ENCODE results near the gene SCGB3A2.

SCGB3A2 gene, protein sequence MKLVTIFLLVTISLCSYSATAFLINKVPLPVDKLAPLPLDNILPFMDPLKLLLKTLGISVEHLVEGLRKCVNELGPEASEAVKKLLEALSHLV

DNA sequence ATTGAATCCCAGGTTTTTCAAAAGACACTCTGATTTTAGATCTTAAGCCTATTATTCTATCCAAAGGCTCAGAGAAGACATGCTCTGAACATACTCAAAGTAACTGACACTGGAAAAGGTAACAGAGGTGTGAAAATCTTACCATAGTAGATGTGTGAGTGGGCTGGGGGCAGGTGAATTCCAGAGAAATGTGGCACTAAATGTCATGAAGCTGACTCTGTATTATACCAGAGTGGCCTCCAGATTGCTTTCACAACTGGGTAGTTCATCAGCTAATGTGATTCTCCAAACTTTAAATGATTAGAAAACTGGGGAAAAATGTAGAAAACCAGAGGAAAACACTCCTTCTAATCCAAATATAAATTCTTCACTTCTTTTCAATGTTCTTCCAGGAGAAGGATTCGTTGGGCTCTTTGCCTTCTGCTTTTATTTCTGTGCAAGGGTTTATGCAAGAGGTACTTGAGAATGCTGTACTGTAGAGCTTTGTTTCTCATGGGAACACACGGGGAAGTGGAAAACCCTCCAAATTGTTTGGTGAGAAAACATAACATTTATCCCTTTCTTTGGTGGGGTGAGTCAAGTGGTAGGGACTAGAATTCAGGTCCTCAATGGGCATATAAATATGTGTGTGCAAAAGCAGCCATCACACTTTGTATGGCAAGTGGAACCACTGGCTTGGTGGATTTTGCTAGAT lies at the start of gene SCGB3A2:
TSS of gene SCGB3A2 (plus strand) at position 646 of the 694 bp plus-strand sequence. CDS start 93 bp downstream, outside the sequence.
- no peak for DNase-seq

DNA sequence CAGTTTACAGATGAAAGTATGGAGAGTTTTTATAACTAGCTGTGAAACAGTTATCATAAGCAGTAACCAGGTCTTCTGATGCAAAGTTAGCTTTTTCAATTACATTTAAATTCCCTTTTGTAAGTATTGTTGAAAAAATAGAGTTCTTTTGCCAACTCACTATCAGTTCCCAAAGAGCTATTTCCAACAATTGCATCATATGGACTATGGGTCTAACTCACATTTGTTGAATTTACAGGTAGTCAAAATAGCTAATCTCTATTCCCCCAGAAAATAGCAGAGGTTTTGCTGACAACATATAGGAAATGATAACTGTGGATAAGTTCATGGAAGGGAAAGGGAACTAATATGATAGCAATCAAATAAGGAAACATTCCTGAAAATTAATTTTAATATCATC lies 48.5 kb upstream of the SCGB3A2 start:
- no peak for DNase-seq

DNA sequence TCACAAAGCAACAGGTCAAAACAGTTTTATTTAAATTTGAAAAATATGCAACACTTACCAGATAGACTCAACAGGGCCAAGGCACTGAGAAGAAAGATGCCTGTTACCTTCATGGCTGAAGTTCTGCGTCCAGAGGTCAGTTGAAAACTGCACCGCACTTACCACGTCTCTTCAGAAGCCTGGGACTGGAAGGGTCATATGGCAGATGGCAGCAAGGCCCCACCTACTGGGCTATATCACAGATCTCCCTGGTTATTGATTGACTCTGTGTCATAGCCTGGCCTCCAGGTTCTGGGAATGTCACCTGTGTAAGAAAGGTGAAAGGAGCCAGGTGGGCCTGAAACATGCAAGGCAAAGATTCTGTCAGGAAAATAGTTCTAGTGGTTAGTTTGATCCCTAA lies 47.0 kb upstream of the SCGB3A2 start, which contains the start of gene SPINK1:
TSS of gene SPINK1 (minus strand) at position 207 of the 400 bp plus-strand sequence. CDS start at position 113, 94 bp downstream.
- DNase-seq, result no peak

DNA sequence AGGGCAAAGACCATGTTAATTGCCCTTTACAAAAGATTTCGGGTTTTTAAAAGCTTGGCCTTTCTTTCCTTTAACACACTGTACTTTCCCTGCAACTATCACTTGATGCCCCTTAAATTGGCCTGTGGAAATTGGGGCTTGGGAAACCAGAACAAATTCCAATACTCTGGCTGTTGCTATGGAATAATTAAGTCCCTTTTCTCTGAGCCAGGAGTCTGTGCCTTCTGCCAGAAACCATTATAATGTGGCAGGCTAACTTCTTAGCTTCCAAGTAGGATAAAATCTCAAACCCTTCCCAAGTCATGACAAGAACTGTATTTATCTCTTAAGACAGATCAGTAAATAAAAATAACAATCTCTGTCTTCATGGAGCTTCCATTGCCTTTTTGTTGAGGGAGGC lies 46.0 kb upstream of the SCGB3A2 start:
- no peak for DNase-seq

DNA sequence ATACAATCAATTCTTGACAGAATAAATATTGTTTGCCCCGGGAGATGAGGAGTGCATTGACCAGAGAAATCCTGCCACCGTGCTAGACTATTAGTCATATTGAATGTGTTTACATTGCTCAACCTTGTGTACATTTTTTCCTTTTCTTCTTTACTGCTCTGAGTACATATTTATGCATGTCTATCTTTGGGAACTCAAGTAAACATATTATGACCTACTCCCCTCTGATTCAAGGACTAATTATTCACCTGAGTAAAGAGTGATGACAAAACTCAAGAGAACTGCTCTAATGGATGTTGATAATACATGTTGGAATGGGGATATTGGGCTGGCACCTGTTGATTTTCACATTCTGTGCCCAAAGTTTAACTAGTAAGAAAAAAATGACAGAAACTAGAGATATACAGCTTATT lies 43.1 kb upstream of the SCGB3A2 start:
- no peak for DNase-seq

DNA sequence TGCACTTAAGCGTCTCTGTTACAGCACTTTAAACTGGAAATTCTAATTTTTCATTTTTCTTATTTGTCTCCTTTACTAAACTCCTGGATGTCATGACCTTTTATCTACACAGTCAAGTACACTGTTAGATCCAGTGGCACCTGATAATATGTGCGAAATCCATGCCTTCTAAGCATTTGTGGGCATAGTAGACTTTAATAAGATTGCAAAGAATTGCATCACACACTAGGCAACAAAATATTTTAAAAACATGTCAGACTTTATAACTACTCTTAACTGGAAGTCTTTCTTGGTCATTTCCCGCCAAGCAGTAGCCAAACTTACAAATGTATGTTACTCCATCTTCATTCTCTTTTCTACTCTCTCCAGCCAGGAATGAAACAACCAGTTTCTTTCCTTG lies 42.1 kb upstream of the SCGB3A2 start:
- DNase-seq, result no peak

DNA sequence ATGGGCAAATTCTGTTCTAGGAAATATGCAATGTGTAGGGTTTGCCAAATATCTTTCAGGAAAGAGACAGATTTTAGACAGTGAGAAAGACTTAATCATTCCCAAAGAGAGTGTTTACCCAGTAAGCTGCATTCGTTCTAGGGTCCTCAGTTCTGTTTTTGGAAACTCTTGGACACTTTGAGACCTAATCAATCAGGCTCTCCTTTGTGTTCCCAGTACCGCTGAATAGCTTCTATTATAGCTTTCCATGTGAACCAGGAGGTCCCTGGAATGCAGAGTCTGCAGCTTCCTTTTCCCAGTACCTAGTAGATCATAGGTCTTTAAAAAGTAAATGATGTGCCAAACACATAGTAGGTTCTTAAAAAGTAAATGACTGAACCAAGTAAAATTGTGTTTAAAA lies 35.6 kb upstream of the SCGB3A2 start:
- no peak for DNase-seq

DNA sequence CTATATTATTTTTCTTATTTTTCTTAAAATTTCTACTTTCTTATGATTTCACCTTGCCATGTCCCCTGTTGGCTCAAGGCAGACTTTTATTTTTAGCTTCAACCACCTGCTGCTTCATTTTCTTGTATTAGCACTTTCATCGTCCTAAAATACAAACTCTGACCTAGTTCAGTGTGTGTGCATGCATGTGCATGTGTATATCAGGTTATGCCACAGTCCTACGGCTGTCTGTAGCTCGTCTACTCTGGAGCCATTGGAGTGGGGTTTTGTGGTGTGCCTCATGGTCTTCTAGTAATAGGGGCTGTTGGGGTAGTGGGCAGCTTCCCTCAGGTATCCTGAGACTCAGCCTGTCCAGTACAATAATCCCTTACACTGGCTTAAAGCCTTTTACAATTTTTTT lies 33.7 kb upstream of the SCGB3A2 start:
- DNase-seq, result no peak

DNA sequence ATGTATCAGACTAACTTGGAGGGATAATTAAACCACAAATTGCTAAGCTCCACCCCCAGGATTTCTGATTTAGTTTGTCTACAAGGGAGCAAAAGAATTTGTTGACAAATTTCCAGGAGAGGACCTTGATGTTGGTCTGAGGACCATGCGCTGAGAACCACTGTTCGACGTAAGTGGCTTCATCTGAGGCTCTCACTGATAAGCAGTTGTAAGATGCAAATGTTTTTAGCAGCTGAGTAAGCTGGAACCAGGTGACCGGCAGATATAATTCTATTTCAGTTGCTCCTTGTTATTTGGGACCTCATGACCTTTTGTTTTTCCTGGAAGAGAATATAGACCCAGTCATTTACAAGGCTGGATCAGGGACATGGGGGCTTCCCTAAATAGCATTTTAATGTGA lies 32.9 kb upstream of the SCGB3A2 start:
- peak; percentile 53 to 77 for DNase-seq

DNA sequence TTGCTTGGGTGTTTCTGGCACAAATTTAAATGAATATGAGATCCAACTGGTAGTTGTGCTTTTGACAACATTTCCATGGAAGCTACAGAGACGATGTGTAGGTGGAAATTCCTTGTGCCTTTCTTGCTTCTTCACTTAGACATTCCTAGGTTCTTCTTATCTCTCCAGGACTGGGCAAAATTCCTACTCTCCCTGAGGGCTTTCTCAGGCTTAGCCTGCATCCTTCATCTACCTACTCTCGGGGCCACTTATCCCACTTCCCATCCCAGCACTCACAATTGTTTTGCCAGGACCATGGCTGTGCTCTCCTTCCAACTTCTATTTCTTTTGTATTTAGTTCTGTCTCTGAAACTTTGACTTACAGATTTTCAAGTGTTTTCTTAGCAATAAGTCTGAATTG lies 29.3 kb upstream of the SCGB3A2 start:
- no peak for DNase-seq

DNA sequence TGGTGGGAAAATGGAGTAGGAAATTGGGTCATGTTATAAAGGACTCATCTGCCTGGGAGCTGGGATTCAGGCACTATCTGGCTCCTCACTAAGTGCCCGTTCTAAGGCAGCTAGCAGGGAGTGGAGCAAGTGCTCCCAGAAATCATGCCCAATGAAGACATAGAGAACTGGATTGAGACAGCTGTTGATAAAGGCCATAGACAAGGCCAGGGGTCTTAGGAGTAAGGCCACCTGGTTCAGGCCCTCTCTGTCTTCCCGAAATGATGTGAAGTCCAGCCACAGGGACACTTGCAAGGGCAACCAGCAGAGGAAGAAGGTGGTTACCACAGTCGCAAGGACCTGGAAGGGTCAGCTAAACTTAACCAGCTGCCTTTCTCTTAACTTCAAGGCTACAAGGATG lies 26.9 kb upstream of the SCGB3A2 start:
- DNase-seq, result no peak

DNA sequence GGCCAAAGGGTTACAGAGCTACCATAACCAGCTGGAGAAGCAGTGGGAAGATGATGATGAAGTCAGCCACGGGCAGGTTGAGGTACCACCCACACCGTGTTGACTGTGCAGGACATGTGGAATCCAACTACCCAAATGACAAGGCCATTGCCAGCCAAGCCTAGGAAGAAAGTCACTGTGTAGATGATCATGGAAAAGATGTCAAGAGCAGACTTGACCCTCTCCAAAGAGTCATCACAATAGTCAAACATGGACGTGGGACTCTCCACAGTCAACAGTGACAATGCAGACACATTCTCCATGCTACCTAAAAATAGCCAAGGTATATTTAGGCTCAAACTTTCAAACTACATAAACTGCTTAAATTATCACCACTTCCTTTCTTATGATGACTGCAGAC lies 26.1 kb upstream of the SCGB3A2 start:
- no peak for DNase-seq

DNA sequence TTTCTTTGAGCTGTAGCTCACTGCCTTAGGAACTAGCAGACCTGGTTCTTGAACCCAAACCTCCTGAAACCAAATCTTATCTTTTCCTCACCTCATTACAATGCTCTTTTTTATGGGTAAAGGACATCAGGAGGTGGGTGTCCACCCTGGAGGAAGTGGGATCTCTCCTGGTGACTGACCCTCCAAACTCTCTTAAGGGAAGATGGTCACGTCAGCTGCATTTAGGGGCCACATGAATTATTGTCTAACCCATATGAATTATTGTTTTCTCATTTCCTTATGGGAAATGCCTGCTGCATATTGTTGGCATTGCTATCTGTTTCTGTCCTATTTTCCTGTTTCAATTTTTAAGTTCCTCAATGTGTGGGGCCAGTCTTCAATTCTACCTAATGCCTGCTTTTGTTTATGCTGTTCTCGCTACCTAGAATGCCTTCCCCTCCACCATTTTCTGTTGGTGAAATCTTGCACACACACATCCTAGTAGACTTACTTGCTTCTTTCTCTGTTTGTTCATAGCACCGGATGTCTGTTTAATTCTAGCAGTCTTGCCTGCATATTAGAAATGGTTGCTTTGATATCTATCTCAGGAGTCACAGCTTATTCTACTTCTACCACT lies 25.0 kb upstream of the SCGB3A2 start:
- DNase-seq, result no peak

DNA sequence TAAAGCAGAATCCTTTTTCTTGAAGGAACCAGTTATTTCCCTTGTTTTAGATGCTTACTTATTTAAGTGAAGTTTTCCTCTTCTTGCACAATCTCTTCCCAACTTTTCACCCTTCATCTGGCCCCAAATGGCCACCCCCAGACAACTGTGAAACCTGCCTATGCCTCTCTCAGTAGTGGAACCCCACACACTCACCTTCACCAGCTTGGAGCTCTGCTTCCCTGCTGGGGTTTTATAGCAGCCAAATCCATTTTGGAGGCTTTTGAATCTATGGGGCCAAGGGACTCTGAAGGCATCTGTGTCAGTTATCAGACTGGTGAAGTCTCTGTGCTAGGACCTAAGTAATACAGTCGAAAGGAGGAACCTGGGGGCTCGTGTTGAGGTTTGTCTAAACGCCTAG lies 24.2 kb upstream of the SCGB3A2 start:
- DNase-seq, result no peak

DNA sequence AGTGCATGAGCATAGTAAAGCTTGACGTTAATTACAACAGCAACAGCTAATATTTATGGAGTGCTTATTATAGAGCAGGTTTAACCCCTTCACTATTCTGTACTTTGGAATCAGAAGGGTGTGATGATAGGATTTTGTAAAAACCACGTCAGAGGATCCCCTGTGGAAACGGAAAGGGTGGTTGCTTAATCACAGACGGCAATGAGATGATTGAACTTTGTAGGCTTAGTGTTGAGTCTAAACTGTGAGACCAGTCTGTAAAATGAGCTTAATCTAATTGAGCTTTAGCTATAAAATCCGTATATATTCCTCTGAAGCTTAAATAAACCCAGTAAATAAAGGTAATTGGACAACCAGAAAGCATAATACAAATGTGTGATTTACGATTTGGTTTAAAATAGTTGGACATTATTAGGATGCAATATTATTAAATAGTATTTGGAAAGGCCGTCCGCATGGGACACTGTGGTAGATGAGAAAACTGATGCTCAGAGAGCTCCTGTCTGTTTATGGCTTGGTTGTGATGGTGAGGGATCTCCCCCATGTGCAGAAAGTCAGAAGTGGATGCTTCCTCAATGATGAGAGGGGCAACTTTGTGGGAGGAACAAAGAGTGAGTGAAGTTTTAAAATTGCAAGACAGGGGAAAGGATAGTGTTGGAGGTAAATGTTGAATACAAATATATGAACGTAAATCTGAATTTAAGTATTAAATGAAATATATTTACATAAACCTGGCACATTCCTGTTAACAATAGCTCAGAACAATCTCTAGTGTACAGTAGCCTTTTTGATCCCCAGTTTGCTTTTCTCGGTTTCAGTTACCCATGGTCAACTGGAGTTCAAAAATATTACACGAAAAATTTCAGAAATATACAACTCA lies 23.4 kb upstream of the SCGB3A2 start:
- DNase-seq, result no peak

DNA sequence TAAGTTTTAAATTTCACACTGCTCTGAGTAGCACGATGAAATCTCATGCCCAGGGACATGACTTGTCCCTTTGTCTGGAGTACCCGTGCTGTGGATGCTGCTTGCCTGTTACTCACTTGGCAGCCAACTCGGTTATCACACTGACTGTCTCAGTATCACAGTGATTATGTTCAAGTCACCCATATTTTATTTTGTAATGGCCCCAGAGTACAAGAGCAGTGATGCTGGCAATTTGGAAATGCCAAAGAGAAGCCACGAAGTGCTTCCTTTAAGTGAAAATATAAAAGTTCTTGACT lies 22.8 kb upstream of the SCGB3A2 start:
- no peak for DNase-seq

DNA sequence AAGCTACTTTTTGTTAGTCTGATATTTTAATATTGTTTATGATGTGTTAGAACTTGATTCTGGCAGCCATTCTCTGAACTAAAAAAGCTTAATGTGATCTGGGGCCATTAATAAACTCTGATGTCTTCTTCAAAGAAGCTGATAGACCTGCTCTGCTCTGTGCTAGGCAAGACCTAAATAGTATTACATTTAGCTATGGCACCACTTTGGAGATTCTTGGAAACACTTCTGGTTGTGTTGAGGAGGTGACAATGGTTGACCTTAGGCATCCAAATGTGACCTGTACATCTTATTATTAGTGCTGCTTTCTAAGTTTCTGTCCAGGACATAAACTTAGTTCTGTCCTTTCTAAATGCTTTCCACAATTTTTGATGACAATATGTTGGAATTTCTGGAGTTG lies 21.7 kb upstream of the SCGB3A2 start:
- no peak for DNase-seq

DNA sequence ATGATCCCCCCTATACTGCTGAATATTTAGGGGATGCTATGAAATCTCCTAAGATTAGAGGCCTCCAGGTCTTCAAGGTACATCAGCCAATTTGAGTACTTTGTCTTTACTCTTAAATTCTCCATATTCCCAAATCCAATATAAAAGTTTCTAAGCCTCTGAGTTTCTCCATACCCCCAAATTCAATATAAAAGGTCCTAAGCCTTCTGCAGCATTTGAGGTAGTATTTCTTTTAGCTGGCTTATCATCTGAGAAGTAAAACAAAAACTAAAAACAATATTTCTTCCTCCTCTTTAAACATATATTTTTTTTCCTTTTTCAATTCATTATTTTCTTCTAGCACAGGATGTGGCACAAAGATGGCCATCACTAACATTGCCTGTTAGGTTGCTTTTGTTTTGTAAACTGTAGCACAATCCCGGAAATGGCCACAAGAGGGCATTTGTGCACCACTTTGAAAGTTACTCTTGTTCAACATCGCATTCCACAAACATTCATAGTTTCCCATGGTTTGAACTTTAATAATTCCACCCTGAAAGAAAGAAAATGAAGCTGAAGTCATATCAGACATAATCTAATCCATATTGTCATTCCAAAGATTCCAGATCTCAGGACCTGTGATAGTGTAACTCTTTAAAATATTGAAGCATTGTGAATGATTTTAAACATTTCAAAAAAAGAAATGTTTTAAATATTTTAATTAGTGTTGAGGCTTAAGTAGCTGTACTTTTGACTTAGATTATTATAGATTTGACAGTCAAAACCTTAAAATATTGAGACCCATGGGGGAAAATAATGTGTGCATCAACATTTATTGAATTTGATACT lies 21.0 kb upstream of the SCGB3A2 start:
- peak; percentile 10 to 69 for DNase-seq

DNA sequence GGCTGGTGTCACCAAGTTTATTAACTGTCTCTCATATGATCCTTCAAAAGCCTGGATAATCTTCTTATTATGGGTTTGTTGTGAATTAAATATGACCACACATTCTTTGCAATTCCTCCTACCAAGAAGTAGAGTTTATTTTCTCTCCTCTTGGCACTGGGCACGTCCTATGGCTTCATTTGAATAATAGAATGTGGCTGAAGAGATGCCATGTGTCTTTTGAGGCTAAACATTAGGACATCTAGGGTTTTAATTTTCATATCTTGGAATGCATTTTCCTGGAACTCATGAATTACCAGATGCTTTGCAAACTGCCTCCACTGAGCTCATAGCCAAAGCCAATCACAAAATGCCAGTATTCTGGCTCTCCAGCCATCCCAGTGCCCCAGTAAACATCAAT lies 19.9 kb upstream of the SCGB3A2 start:
- no peak for DNase-seq

DNA sequence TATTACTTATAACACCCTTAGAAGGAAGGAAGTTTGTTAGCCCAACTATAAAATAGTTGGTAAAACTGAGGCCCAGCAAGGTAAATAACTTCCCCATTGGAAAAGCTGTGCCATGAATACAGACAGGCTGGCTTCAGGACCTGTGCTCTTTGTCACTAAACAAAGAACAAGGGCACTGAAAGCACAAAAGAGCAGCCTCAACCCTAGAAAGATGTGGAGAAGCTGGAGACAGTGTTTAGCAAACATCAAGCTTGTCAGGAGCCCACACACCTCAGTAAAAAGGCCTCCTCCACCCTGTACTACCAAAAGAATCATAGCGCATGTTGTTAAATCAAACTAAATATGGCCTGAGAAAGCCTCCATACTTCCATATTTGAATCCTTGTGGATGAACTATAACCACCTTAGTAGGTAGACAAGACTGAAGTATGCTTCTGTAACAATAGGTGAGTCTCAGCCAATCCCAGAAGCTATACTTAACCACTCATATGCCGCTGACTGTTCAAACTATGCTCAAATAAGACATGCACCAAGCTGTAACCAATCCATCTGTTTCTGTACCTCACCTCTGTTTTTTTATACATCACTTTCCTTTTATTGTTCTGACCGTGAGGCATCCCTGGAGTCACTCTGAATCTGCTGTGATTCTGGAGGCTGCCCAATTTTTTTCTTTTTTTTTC lies 18.4 kb upstream of the SCGB3A2 start:
- DNase-seq, result no peak

DNA sequence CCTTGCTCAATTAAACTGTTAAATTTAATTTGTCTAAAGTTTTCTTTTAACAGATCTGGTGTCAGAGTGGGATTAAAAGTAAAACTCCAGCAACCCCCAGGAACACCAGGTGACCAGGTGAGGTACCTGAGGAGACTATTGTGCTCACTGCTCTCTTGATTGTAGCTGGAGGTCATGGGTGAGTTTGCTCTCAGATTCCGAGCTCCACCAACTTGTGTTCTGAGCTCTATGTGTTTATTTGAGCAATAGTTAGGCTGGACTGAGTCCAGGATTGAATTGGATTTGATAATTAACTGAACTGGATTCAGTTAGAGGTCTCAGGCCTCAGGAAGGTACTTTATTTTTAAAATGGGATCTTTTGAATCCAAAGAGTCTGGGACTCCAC lies 17.9 kb upstream of the SCGB3A2 start:
- DNase-seq, result no peak

DNA sequence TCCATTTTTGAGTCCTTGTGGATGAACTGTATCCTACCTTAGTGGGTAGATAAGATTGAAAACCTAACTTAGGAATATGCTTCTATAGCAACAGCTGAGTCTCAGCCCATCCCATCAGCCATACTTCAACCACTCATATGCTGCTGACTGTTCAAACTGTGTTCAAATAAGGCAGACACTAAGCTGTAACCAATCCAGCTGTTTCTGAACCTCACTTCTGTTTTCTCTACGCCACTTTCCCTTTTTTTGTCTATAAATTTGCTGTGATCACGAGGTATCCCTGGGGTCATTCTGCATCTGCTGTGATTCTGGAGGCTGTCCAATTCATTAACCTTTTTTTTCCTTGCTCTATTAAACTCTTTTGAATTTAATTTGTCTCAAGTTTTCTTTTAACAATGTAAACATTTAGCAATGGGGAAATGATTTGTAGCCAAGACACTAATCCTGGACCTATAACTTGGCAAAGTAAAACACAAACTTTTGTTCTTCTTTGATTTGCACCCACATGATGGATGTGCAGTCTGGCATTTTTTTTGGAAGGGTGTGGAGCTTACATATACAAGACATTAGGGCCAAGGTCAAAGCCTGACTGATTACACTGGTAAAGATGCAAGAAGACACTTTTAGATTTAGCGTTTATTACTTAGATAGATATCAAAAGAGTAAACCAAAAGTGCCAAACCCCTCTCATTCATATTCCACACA lies 14.9 kb upstream of the SCGB3A2 start:
- no peak for DNase-seq
